HCT116 (cell line): ENCODE data around the gene TBC1D1. TPM values are rescaled to one million over a fixed set of nuclear protein-coding genes. Genes with fewer than 3 reads are reported as not detected.

Source experiments
- ATAC-seq: fragments of 200-7000 bp; cut with Tn5 transposase; 2 replicates; pipeline ENCODE4 v1.9.1; 2020; ENCODE audit warnings: mild to moderate bottlenecking, moderate library complexity
- BruUV-seq: library from RNA; stranded (reverse); fragments of 400-500 nt; replicated peaks from 2 replicates; lab custom pipeline; 2021; lab: Mats Ljungman, UMichigan
- CTCF ChIA-PET: fragments of 300-600 bp; sonication (Branson Sonifier 250); formaldehyde crosslinking; loops from one replicate; lab custom pipeline; 2021; ENCODE audit warnings: antibody characterized with exemption; lab: Charles Lee
- POLR2A ChIA-PET: fragments of 300-600, 350-600 bp; sonication (Branson Sonifier 250); formaldehyde crosslinking; loops from one replicate; lab custom pipeline; 2021; ENCODE audit warnings: antibody characterized with exemption; lab: Charles Lee
- RAD21 ChIA-PET, 2 experiments: fragments of 300-600 bp; sonication (Branson Sonifier 250); formaldehyde crosslinking; loops; one replicate each; lab custom pipeline; 2023; ENCODE audit warnings: low total read pairs in 2 of 2; ENCODE audit not compliant: uncharacterized antibody in 2 of 2, unreplicated experiment in 2 of 2, low non-redundant PET in 1 of 2; lab: Charles Lee
- DNase-seq: peaks from one replicate; pipeline ENCODE4 v3.0.0-alpha.2; 2010; ENCODE audit warnings: low read depth, low spot score
- H2AFZ ChIP-seq: fragments of 200-600 bp; shearing (Covaris generic), sonication (generic); 2 replicates; pipeline ENCODE4 v1.6.1; 2017; ENCODE audit warnings: low read depth, mixed run types, mixed read lengths, antibody characterized with exemption, low read length; ENCODE audit not compliant: poor library complexity, severe bottlenecking
- H3K27ac ChIP-seq: 2 replicates; pipeline ENCODE4 v1.5.1; 2012; ENCODE audit warnings: low read depth, low read length
- H3K27me3 ChIP-seq: fragments of 200-600 bp; sonication (generic); 2 replicates; pipeline ENCODE4 v1.6.1; 2016; ENCODE audit warnings: mixed run types, low read length, mixed read lengths; ENCODE audit not compliant: insufficient read depth
- H3K36me3 ChIP-seq, 2 experiments: fragments of 200-500 bp in 1 of 2; fragments of 200-600 bp in 1 of 2; sonication (Bioruptor generic) in 1 of 2; sonication (generic) in 1 of 2; 2 replicates each; pipeline versions ENCODE4 v1.5.1 to v1.6.1; 2014 to 2016; ENCODE audit warnings: low read length in 2 of 2, inconsistent platforms in 1 of 2, mixed read lengths in 1 of 2, mixed run types in 1 of 2; ENCODE audit not compliant: insufficient read depth in 2 of 2, control insufficient read depth in 1 of 2
- H3K4me1 ChIP-seq, 2 experiments: fragments of 200-600 bp in 1 of 2; sonication (generic) in 1 of 2; 2 replicates each; pipeline versions ENCODE4 v1.5.1 to v1.6.1; 2012 to 2017; ENCODE audit warnings: low read length in 2 of 2, inconsistent platforms in 1 of 2, mild to moderate bottlenecking in 1 of 2, mixed read lengths in 1 of 2, mixed run types in 1 of 2, moderate library complexity in 1 of 2; ENCODE audit not compliant: insufficient read depth in 2 of 2, control insufficient read depth in 1 of 2
- H3K4me2 ChIP-seq: fragments of 200-600 bp; sonication (generic); 2 replicates; pipeline ENCODE4 v1.6.1; 2017; ENCODE audit warnings: mixed run types, low read length, mixed read lengths
- H3K4me3 ChIP-seq, 2 experiments: fragments of 200-600 bp in 1 of 2; sonication (generic) in 1 of 2; replicated peaks in 1 of 2; 2 replicates each; pipeline ENCODE4 v1.5.1; 2011 to 2016; ENCODE audit warnings: low read length in 2 of 2, control low read depth in 1 of 2, low read depth in 1 of 2, mild to moderate bottlenecking in 1 of 2, mixed read lengths in 1 of 2, mixed run types in 1 of 2
- H3K79me2 ChIP-seq: fragments of 200-600 bp; sonication (generic); 2 replicates; pipeline ENCODE4 v1.6.1; 2017; ENCODE audit warnings: mild to moderate bottlenecking, mixed run types, low read length, moderate library complexity, mixed read lengths; ENCODE audit not compliant: insufficient read depth
- H3K9ac ChIP-seq: fragments of 200-600 bp; sonication (generic); 2 replicates; pipeline ENCODE4 v1.6.1; 2016; ENCODE audit warnings: low read length, mixed read lengths
- H3K9me2 ChIP-seq: fragments of 200-600 bp; sonication (generic), shearing (Covaris generic); 2 replicates; pipeline ENCODE4 v1.6.1; 2017; ENCODE audit warnings: mixed run types, mild to moderate bottlenecking, moderate library complexity; ENCODE audit not compliant: insufficient read depth
- H3K9me3 ChIP-seq, 2 experiments: fragments of 200-500 bp in 1 of 2; fragments of 200-600 bp in 1 of 2; sonication (Bioruptor generic) in 1 of 2; sonication (generic) in 1 of 2; 2 replicates each; pipeline ENCODE4 v1.6.1; 2014 to 2017; ENCODE audit warnings: low read length in 2 of 2, mixed read lengths in 2 of 2, inconsistent platforms in 1 of 2, low read depth in 1 of 2, mild to moderate bottlenecking in 1 of 2, mixed run types in 1 of 2, moderate library complexity in 1 of 2; ENCODE audit not compliant: control insufficient read depth in 1 of 2, insufficient read depth in 1 of 2
- H4K20me1 ChIP-seq: fragments of 200-600 bp; sonication (generic), shearing (Covaris generic); 2 replicates; pipeline ENCODE4 v1.6.1; 2017; ENCODE audit warnings: mixed run types, mild to moderate bottlenecking, moderate library complexity; ENCODE audit not compliant: insufficient read depth
- CBX3 ChIP-seq: IDR thresholded peaks from 2 replicates; pipeline ENCODE4 v1.6.1; 2012; ENCODE audit warnings: low read depth
- ELF1 ChIP-seq: IDR thresholded peaks from 2 replicates; pipeline ENCODE4 v1.6.1; 2012; ENCODE audit warnings: low read depth, borderline replicate concordance
- EZH2 ChIP-seq: fragments of 200-600 bp; sonication (generic); IDR thresholded peaks from 2 replicates; pipeline ENCODE4 v1.6.1; 2017; ENCODE audit warnings: antibody characterized with exemption, mixed run types
- JUND ChIP-seq: IDR thresholded peaks from 2 replicates; pipeline ENCODE4 v1.6.1; 2012
- POLR2A ChIP-seq: IDR thresholded peaks from 2 replicates; pipeline ENCODE4 v1.7.0; 2011; ENCODE audit warnings: borderline replicate concordance; ENCODE audit not compliant: insufficient read depth, insufficient read length; ENCODE audit errors: extremely low read depth
- YY1 ChIP-seq: IDR thresholded peaks from 2 replicates; pipeline ENCODE4 v1.6.1; 2011; ENCODE audit warnings: low read length, low read depth, moderate library complexity, mild to moderate bottlenecking; ENCODE audit not compliant: insufficient replicate concordance; ENCODE audit errors: extremely low read depth
- ZFX ChIP-seq: fragments of 450-650 bp; IDR thresholded peaks from 2 replicates; pipeline ENCODE4 v1.6.1; 2017
- ZNF274 ChIP-seq: fragments of 200-500 bp; sonication (Bioruptor generic); IDR thresholded peaks from 2 replicates; pipeline ENCODE4 v1.6.1; 2014; ENCODE audit warnings: mild to moderate bottlenecking, low read depth, low read length, inconsistent platforms
- intact Hi-C: fragments of 100-400 bp; cut with micrococcal nuclease; formaldehyde crosslinking; loops from 2 replicates; pipeline ENCODE4 v1.10.0; 2022
- total RNA-seq: library from RNA; stranded (reverse); gene quantifications from one replicate; pipeline ENCODE4 v1.2.1, GENCODE V29; 2021; ENCODE audit not compliant: unreplicated experiment
- TF ChIP-seq, protein P1 (sequence below), 3 experiments: fragments of 200-600 bp in 1 of 3; sonication (generic) in 1 of 3; IDR thresholded peaks in 2 of 3; conservative IDR thresholded peaks in 1 of 3; 2 replicates each; pipeline ENCODE4 v1.5.1; 2012 to 2017; ENCODE audit warnings: low read depth in 2 of 3, low read length in 2 of 3, antibody characterized with exemption in 1 of 3, borderline replicate concordance in 1 of 3, control low read depth in 1 of 3, mild to moderate bottlenecking in 1 of 3, mixed read lengths in 1 of 3, mixed run types in 1 of 3, moderate library complexity in 1 of 3; ENCODE audit not compliant: insufficient read depth in 1 of 3
- TF ChIP-seq, protein P2 (sequence below): IDR thresholded peaks from 2 replicates; pipeline ENCODE4 v1.6.1; 2012

Gene TBC1D1
- total RNA-seq, 1 experiment from 2014 or later, result 82.7 TPM

DNA sequence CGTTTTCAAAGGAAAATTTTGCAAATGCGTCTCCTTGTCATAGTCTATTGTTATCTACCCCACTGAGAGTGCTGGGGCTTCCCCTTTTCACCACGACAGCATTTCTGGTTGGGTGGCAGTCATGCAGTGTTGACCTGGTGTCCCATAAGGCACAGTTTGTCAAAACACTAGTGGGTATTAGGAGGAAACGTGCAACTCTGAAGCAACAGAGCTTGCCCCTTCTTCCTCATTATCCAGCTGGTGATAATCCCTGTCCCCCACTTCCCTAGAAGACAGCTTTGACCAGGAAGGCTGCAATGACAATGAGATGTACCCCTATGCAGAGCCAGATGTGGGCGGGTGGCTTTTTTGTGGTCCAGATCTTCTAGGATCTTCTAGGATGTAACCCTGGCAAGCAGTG is 1.8 kb downstream of the TBC1D1 start:
- POLR2A ChIA-PET, result no interaction called here
- ATAC-seq, result no peak
- Histone ChIP-seq H3K4me3 (no peak overlapping the region), H3K36me3 (0 out of 4 replicates have a peak, but pooled peaks cover 0 to 2% of the 10 kb centered on the region in 2 experiments), H3K4me2 (no peak overlapping the region), H3K27ac (no peak overlapping the region), H3K79me2 (no peaks in the 10 kb centered on the region), H2AFZ (no peak overlapping the region), H3K9ac (no peak overlapping the region), H3K9me2 (no peaks in the 10 kb centered on the region), H4K20me1 (no peaks in the 10 kb centered on the region), H3K27me3 (no peaks in the 10 kb centered on the region), H3K4me1 (peaks cover 4 to 13% of the 10 kb centered on the region in 2 experiments; a peak in 2 of 4 replicates), H3K9me3 (no peaks in the 10 kb centered on the region)
- BruUV-seq, result TSS peak; percentile 39
- intact Hi-C loops, result no loop called here
- DNase-seq, result no peak
- TF ChIP-seq JUND, result no peak
- TF ChIP-seq, protein P1, sequence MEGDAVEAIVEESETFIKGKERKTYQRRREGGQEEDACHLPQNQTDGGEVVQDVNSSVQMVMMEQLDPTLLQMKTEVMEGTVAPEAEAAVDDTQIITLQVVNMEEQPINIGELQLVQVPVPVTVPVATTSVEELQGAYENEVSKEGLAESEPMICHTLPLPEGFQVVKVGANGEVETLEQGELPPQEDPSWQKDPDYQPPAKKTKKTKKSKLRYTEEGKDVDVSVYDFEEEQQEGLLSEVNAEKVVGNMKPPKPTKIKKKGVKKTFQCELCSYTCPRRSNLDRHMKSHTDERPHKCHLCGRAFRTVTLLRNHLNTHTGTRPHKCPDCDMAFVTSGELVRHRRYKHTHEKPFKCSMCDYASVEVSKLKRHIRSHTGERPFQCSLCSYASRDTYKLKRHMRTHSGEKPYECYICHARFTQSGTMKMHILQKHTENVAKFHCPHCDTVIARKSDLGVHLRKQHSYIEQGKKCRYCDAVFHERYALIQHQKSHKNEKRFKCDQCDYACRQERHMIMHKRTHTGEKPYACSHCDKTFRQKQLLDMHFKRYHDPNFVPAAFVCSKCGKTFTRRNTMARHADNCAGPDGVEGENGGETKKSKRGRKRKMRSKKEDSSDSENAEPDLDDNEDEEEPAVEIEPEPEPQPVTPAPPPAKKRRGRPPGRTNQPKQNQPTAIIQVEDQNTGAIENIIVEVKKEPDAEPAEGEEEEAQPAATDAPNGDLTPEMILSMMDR (IDR thresholded peaks at IDR 0.05 in 2 of 3, conservative IDR thresholded peaks at IDR 0.05 in 1 of 3; ENCODE audit: borderline replicate concordance in 1 of 3, insufficient read depth in 1 of 3, low read depth in 2 of 3, low read length in 2 of 3), result no peak
- no peak for TF ChIP-seq YY1
- TF ChIP-seq, protein P2, sequence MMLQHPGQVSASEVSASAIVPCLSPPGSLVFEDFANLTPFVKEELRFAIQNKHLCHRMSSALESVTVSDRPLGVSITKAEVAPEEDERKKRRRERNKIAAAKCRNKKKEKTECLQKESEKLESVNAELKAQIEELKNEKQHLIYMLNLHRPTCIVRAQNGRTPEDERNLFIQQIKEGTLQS, result no peak
- no peak for TF ChIP-seq ZFX
- no peak for TF ChIP-seq CBX3
- no peak for TF ChIP-seq ZNF274
- no peak for TF ChIP-seq EZH2
- RAD21 ChIA-PET, result no interaction called here
- CTCF ChIA-PET, result no interaction called here

DNA sequence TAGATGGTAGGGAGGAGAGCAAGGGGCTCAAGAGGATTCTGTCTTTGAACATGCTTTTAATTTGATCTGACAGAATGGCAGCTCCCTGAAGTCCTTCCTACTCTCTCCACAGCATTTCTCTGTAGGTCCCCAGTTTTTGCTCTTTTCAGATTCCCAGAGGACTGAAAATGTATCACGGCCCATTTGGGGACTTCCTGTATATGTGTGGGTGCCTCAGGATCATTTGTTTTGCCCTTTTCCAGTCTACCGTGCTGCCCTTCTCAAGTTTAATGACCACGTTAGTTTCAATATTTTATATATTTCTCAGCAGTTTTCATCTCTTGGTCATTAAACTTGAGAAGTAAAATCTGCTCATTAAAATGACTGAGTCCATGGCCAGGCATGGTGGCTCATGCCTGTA is 2.3 kb downstream of the TBC1D1 start:
- POLR2A ChIA-PET, result no interaction called here
- TF ChIP-seq POLR2A (no peak), ZFX (no peak), ELF1 (no peak)
- TF ChIP-seq, protein P1 (IDR thresholded peaks at IDR 0.05 in 2 of 3, conservative IDR thresholded peaks at IDR 0.05 in 1 of 3; ENCODE audit: borderline replicate concordance in 1 of 3, insufficient read depth in 1 of 3, low read depth in 2 of 3, low read length in 2 of 3), result no peak
- Histone ChIP-seq H3K27ac (no peak overlapping the region), H4K20me1 (no peaks in the 10 kb centered on the region), H3K4me1 (peaks cover 4 to 13% of the 10 kb centered on the region in 2 experiments; a peak in 2 of 4 replicates), H3K27me3 (no peaks in the 10 kb centered on the region), H2AFZ (no peak overlapping the region), H3K79me2 (no peaks in the 10 kb centered on the region), H3K9me3 (no peaks in the 10 kb centered on the region), H3K9ac (no peak overlapping the region), H3K9me2 (no peaks in the 10 kb centered on the region), H3K36me3 (0 out of 4 replicates have a peak, but pooled peaks cover 0 to 2% of the 10 kb centered on the region in 2 experiments), H3K4me3 (no peak overlapping the region), H3K4me2 (no peak overlapping the region)
- no peak for ATAC-seq
- RAD21 ChIA-PET, result no interaction called here
- BruUV-seq, result no TSS peak
- no peak for DNase-seq
- CTCF ChIA-PET, result no interaction called here
- intact Hi-C loops, result no loop called here
